ENCODE measurements around the gene TMUB2. TPM values are rescaled to one million over a fixed set of nuclear protein-coding genes. Genes with fewer than 3 reads are reported as not detected.

The TMUB2 gene
- total RNA-seq, 1 donor from 2014 or later, result 34.9 TPM

GRCh38 chr17:44229090-44229489 is 42.3 kb downstream of the TMUB2 start:
- no peaks in the 10 kb centered on the region for H3K4me1 ChIP-seq
- DNase-seq (ENCODE audit: extremely low spot score in 2 of 2), result no peak
- H3K9me3 ChIP-seq, result no peaks in the 10 kb centered on the region
- TF ChIP-seq CTCF (IDR thresholded peaks at IDR 0.05) (no peak), POLR2A (IDR thresholded peaks at IDR 0.05) (no peak), POLR2AphosphoS5 (IDR thresholded peaks at IDR 0.05; ENCODE audit: insufficient read depth in 1 of 2, low read depth in 1 of 2) (no peak)
- no peak overlapping the region for H3K4me3 ChIP-seq
- H3K27me3 ChIP-seq, result no peaks in the 10 kb centered on the region
- intact Hi-C loops (cut with DNase I), result no loop called here
- H3K36me3 ChIP-seq, result no peaks in the 10 kb centered on the region
- no peak overlapping the region for H3K27ac ChIP-seq

GRCh38 chr17:44230140-44230539 is 43.4 kb downstream of the TMUB2 start:
- TF ChIP-seq POLR2A (IDR thresholded peaks at IDR 0.05) (no peak), CTCF (IDR thresholded peaks at IDR 0.05) (no peak), POLR2AphosphoS5 (IDR thresholded peaks at IDR 0.05; ENCODE audit: insufficient read depth in 1 of 2, low read depth in 1 of 2) (no peak)
- no peaks in the 10 kb centered on the region for H3K9me3 ChIP-seq
- intact Hi-C loops (cut with DNase I), result no loop called here

GRCh38 chr17:44232061-44232460 is 45.3 kb downstream of the TMUB2 start:
- H3K36me3 ChIP-seq, result no peaks in the 10 kb centered on the region
- H3K4me1 ChIP-seq, result no peaks in the 10 kb centered on the region
- H3K27me3 ChIP-seq, result no peaks in the 10 kb centered on the region
- no peaks in the 10 kb centered on the region for H3K9me3 ChIP-seq
- intact Hi-C loops (cut with DNase I), result no loop called here
- no peak overlapping the region for H3K4me3 ChIP-seq
- no peak overlapping the region for H3K27ac ChIP-seq
- TF ChIP-seq POLR2A (IDR thresholded peaks at IDR 0.05), result no peak
- TF ChIP-seq POLR2AphosphoS5 (IDR thresholded peaks at IDR 0.05; ENCODE audit: insufficient read depth in 1 of 2, low read depth in 1 of 2), result no peak
- TF ChIP-seq CTCF (IDR thresholded peaks at IDR 0.05), result no peak
- no peak for DNase-seq (ENCODE audit: extremely low spot score in 2 of 2)

More at GRCh38 chr17:44230140-44230539, 43.4 kb downstream of the TMUB2 start:
- DNase-seq (ENCODE audit: extremely low spot score in 2 of 2), result no peak
- Histone ChIP-seq H3K4me1 (no peaks in the 10 kb centered on the region), H3K27me3 (no peaks in the 10 kb centered on the region), H3K36me3 (no peaks in the 10 kb centered on the region), H3K27ac (no peak overlapping the region), H3K4me3 (no peak overlapping the region)

GRCh38 chr17:44233582-44233981 is 46.8 kb downstream of the TMUB2 start:
- H3K9me3 ChIP-seq, result no peaks in the 10 kb centered on the region
- DNase-seq (ENCODE audit: extremely low spot score in 2 of 2), result no peak
- intact Hi-C loops (cut with DNase I), result no loop called here
- no peaks in the 10 kb centered on the region for H3K27me3 ChIP-seq
- H3K36me3 ChIP-seq, result no peaks in the 10 kb centered on the region
- no peak overlapping the region for H3K4me3 ChIP-seq
- no peak overlapping the region for H3K27ac ChIP-seq
- H3K4me1 ChIP-seq, result no peaks in the 10 kb centered on the region
- TF ChIP-seq POLR2AphosphoS5 (IDR thresholded peaks at IDR 0.05; ENCODE audit: insufficient read depth in 1 of 2, low read depth in 1 of 2), result no peak
- no peak for TF ChIP-seq POLR2A (IDR thresholded peaks at IDR 0.05)
- no peak for TF ChIP-seq CTCF (IDR thresholded peaks at IDR 0.05)

GRCh38 chr17:44235583-44235936 is 48.8 kb downstream of the TMUB2 start:
- Histone ChIP-seq H3K27ac (no peak overlapping the region), H3K9me3 (no peaks in the 10 kb centered on the region), H3K36me3 (no peaks in the 10 kb centered on the region), H3K4me1 (no peaks in the 10 kb centered on the region), H3K27me3 (no peaks in the 10 kb centered on the region), H3K4me3 (no peak overlapping the region)
- intact Hi-C loops (cut with DNase I), result no loop called here
- no peak for DNase-seq (ENCODE audit: extremely low spot score in 2 of 2)
- no peak for TF ChIP-seq POLR2AphosphoS5 (IDR thresholded peaks at IDR 0.05; ENCODE audit: insufficient read depth in 1 of 2, low read depth in 1 of 2)
- no peak for TF ChIP-seq CTCF (IDR thresholded peaks at IDR 0.05)
- TF ChIP-seq POLR2A (IDR thresholded peaks at IDR 0.05), result no peak

Measured in vagina (tissue), 2 donors.